IPS DF 4.7 (cell line): ENCODE results near the gene GABBR2.

Experiments
- DNase-seq: peaks from one replicate; pipeline ENCODE4 v3.0.0-alpha.2; 2013; ENCODE audit warnings: low spot score; ENCODE audit errors: extremely low read depth

GABBR2 gene

DNA sequence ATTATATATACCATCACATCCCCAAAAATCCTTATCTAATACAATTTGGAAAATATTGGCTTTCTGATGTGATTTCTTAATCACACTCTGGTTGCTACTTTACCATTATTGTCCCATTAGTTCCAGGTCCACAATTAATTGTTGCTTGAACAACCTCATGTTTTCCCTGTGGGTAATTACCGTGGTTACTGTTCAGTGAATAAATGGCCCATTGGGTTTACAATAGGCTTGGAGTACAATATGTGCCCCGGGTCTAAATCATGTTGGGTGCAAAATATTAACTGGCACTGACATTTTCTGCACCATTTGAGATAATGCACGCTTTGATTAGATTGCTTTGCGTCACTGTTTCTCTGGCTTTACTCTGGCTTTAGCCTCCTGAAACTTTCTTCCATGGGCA, 163.7 kb downstream of the GABBR2 start:
- no peak for DNase-seq

DNA sequence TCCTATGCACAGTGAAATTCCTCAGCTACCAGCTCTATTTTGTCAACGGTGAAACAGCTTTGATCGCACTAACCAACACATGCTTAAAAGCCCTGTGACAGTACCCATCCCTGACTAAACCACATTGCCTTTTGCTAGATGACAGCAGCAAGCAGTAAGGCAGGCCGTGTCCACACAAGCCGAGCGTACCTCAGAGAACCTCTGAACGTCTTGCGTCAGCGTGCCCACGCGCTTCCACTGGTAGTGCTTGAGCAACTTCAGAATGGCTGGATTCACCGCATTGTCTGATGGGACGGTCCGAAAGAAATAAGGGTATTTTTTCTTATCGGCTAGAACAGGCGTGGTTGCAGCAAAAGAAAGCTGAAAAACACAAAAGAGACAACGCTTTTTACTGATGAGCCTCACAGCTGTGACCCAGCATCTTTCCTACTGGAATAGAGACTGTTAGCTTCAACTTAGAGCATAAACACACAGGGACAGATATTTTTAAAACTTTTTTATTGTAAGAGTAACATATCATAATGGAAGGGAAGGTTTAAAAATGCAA, 167.0 kb downstream of the GABBR2 start:
- DNase-seq, result no peak

DNA sequence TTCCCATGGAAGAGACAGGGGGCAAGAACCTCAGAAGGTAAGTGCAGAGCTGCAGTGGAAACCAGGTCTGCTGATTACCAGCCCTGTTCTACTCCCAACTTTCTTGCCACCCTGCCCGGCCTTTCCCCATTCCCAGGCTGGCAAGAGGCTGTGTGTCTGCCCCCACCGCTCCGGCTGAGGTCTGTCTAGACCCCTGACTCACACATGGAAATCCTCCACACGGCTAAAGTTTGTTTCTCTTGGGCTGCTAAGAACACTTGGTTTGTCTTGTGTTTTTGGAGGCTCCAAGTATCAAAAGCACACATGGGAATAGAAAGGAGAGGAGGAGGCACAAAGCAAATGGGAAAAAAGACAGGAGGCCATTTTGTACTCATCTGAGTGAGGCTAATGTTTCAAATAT, 168.3 kb downstream of the GABBR2 start:
- DNase-seq, result no peak

- no peak for DNase-seq
Measured at GRCh38 chr9:98539954-98540353, 168.8 kb downstream of the GABBR2 start.

DNA sequence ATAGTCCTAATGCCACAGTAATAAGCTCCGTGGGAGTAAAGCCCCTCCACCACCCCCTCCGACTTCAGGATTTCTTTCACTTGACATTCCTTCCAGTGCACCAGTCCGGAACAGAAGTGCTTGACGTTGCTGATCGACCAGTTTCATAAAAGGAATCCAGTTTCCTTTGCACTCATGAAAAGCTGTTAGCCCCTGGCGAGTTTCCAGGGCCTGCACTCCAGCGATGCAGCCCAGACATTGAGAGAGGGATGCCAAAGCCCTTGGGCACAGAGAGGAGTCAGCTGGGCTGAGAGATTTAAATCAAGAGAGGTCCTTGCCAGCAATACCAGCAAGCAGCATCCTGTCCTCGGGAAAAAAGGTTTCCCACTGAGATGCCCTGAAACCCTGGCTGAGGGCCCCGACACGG, 170.1 kb downstream of the GABBR2 start:
- no peak for DNase-seq

DNA sequence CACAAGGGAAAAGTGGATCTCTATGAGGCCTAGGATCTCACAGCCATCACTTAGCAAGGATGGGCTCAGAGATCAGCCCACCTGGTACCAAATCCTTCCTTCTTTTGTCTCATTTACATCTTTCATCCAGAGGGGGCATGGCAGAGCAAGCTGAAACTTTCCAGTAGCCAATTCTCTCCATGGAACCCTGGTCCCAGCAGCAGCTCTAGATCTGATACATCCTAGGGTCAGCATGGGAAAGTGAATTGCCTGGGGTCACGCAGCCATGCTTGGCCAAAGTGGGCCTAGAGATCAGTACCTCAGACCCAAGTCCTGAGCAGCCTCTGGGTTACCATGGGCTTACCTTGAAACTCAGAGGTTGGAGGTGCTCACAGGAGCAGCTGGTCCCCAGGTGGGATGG, 170.5 kb downstream of the GABBR2 start:
- no peak for DNase-seq

DNA sequence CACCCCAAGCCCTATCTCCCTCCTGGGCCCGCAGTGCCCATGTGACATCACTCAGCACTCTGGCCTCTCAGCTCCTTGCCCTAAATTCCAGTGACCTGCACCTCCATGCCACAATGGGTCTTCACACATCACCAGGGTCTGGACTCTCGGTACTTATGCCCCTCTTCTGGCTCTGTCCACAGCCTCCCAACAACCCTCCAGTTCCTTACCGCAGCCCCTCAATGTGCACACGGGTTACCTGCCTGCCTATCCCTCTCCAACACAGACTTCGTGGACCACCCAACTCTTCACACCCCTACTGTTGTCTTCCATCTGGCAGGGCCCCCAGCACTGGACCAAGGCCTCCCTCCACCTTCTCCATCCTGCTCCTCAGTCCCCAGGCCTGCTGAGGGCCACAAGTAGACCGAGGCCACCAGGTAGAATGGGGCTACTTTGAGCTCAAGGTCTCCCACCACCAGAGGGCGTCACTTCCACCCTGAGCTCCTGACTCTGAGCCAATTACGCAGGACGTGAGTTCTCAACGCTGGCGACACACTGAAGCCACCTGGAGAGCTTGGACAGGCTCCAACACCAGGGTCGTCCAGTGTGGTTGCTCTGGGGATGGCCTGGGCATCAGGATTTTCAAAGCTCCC, 172.1 kb downstream of the GABBR2 start:
- no peak for DNase-seq

- no peak for DNase-seq
Measured at GRCh38 chr9:98533866-98534265, 174.9 kb downstream of the GABBR2 start.

- no peak for DNase-seq
Measured at GRCh38 chr9:98533132-98533531, 175.6 kb downstream of the GABBR2 start.

DNA sequence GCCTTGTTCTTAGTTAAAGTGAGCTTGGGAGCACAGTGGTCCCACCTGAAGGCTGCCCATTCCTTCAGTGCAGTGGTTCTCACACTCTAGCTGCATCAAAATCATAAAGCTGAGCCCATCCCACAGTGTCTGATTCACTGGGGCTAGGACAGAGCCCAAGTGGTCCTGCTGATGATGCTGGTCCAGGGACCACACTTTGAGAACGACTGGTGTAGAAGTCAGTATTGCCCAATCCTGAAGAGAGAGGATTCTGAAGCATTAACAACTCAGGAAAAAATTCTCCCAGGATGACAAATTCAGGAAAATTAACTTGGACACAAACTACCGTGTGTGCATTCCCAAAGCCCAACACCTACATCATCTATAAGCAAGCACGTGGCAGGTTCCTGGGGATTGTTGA, 176.2 kb downstream of the GABBR2 start:
- DNase-seq, result no peak

DNA sequence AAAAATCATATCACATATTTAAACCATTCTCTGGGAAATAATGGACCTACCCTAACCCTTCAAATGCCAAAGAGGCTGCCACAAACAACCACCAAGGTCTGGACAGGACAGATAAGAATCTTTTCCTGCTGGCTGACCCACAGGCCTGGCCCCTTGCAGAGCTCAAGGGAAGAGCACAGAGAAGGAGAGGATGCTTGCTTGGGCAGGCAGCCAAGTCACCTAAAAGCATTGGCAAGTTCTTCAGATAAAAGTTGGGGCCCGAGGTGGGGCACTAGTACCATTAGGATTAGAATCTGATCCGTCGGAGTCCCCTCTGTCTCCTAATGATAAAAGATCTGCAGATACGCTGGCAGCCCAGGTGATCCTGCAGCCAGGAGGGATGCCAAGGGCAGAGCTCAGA, 176.6 kb downstream of the GABBR2 start:
- no peak for DNase-seq

DNA sequence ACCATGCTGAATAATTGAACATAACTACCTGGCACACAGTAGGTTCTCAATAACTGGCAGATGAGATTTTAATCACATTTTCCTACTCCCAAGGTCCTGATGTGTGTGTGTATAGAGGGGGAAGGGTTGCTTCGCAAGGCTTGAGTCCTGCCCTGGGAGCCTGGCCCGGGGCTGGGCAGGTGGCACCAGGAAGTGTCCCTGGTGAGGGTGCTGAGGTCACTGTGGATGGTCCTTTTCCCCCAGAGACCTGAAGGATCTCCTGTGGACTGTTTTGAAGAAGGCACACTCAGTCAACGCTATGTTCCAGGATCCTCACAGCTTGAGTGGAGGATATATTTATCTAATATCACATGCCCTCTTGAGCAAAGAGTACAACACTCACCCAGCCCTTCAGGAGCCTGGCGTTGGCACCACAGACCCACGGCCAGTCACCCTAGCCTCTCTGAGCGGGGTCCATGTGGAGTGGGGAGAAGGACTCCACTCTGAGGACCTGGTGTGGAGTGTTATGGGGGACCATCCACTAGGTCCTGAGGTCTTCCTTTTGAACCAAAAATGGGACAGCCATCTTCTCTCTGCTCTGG, 177.8 kb downstream of the GABBR2 start:
- DNase-seq, result no peak

- no peak for DNase-seq
Measured at GRCh38 chr9:98530275-98530674, 178.5 kb downstream of the GABBR2 start.

DNA sequence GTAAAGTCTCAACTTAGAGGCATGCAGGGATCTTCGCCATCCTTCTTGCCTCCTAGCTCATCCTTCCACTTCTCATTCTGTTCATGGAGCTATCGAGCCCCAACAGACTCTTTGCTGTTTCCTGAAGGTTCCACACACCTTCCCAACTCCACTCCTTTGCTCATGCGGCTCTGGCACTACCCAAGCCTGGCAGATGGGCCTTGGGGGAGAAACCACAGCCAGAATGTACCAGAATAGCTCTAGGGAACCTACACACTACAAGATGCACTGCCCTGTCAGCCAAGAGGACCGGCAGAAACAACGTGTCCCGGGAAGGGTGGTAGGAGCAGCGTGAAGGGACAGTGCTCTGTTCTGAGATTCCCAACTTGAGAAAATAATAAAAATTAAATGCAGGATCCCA, 178.9 kb downstream of the GABBR2 start:
- DNase-seq, result no peak

- no peak for DNase-seq
Measured at GRCh38 chr9:98523231-98523901, 185.4 kb downstream of the GABBR2 start.

GRCh38 chr9:98522487-98522886, 186.2 kb downstream of the GABBR2 start:
- no peak for DNase-seq

GRCh38 chr9:98521141-98521540, 187.6 kb downstream of the GABBR2 start:
- DNase-seq, result no peak

GRCh38 chr9:98520221-98520960, 188.3 kb downstream of the GABBR2 start:
- DNase-seq, result no peak

DNA sequence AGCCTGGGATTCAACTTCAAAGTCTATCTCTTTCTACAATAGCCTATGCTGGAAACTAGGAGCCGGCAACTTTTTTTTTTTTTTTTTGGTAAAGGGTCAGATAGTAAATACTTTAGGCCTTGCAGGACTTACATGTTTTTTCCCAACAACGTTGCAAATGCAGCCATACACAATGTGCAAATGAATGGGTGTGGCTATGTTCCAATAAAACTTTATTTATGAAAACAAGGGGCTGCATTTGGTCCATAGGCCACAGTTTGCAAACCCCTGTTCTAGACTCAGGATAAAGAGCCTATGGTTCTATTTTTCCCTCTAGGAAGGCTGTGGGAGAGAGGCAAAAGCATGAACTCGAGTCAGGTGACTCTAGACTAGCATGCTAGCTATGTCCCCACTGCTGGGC, 189.1 kb downstream of the GABBR2 start:
- DNase-seq, result no peak

- no peak for DNase-seq
Measured at GRCh38 chr9:98518556-98518955, 190.2 kb downstream of the GABBR2 start.

- no peak for DNase-seq
Measured at GRCh38 chr9:98517761-98518160, 191.0 kb downstream of the GABBR2 start.

DNA sequence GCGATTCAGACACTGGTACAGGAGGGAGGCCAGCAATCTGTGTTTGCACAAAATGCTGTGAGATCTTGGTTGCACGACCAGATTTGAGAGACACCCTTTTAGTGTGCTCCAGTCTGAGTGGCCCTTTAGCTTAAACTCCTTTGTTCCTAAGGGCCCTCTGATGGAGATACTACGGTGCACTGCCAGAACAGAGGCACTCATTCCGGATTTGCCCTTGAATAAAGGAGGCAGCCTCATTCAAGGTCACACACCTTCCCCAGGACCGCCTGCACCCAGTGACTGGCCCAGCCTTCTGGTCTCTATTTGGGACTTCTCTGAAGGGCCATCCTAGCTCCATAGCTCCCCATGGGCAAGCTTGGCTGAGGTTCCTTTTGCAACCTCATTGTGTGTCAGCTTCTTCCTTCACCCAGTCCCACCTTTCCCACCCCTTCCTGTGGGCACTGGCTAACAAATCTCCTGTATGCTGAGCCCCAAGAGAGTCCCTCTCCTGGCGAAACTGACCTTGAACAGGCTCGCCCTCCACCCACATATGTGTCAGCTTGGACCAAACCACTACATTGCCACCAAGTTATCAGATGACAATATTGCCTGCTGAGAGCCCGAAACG, 191.7 kb downstream of the GABBR2 start:
- DNase-seq, result no peak
